Activated naive CD8-positive, alpha-beta T cell treated with anti-CD3 and anti-CD28 coated beads, Interleukin-2, amount 10 ng/mL, durations not matched to agents 7 days and 5 days (primary cell): ENCODE measurements around the gene ELL. TPM values are rescaled to one million over a fixed set of nuclear protein-coding genes. Genes with fewer than 3 reads are reported as not detected.

ENCODE experiments used
- ATAC-seq: fragments of 150-1000 bp; cut with Tn5 transposase; one replicate; pipeline ENCODE4 v1.10.0; 2021; ENCODE audit warnings: low read depth, moderate library complexity
- POLR2A ChIA-PET: fragments of 350-600 bp; sonication (Branson Sonifier 250); formaldehyde crosslinking; loops from one replicate; lab custom pipeline; 2021; ENCODE audit warnings: antibody characterized with exemption; lab: Charles Lee
- DNase-seq: peaks from one replicate; pipeline ENCODE4 v3.0.0; 2021
- H3K27ac Mint-ChIP-seq: one replicate; pipeline ENCODE4 v1.8.0; 2022; ENCODE audit warnings: mild to moderate bottlenecking, mixed read lengths
- H3K27me3 Mint-ChIP-seq: one replicate; pipeline ENCODE4 v1.8.0; 2022; ENCODE audit warnings: mild to moderate bottlenecking, moderate library complexity, mixed read lengths
- H3K36me3 Mint-ChIP-seq: one replicate; pipeline ENCODE4 v1.8.0; 2021; ENCODE audit warnings: mild to moderate bottlenecking, mixed read lengths
- H3K4me1 Mint-ChIP-seq: one replicate; pipeline ENCODE4 v1.8.0; 2021; ENCODE audit warnings: mixed read lengths
- H3K4me3 Mint-ChIP-seq: one replicate; pipeline ENCODE4 v1.8.0; 2022; ENCODE audit warnings: mild to moderate bottlenecking, moderate library complexity, mixed read lengths
- H3K9me3 Mint-ChIP-seq: one replicate; pipeline ENCODE4 v1.8.0; 2021; ENCODE audit warnings: mixed read lengths
- total RNA-seq, 2 experiments: library from RNA; stranded (reverse); gene quantifications; one replicate each; pipeline ENCODE4 v1.2.3, GENCODE V29; 2021

ELL gene
- total RNA-seq, result 10 to 100 TPM; 28.5 to 31.2 TPM

GRCh38 chr19:18521692-18522123 lies at the start of gene ELL:
Gene ELL (minus strand): TSS chr19:18522070. CDS start chr19:18522055, 15 bp downstream.
- DNase-seq, result no peak
- H3K4me3 Mint-ChIP-seq, result peak within 1 kb of the TSS; percentile 98
- H3K36me3 Mint-ChIP-seq, result no peaks in the 10 kb centered on the region
- POLR2A ChIA-PET, result interaction anchor here (0.6 to 5.3 kb wide), 14 partner anchors 10 to 682 kb away, joined by 3 to 40 read pairs (median 8); partner anchors contain the start of genes FKBP8, KXD1, REX1BD and UBA52
- H3K4me1 Mint-ChIP-seq, result peaks cover 5% of the 10 kb centered on the region
- H3K27ac Mint-ChIP-seq, result peak within 1 kb of the TSS; percentile 95
- H3K27me3 Mint-ChIP-seq, result no peaks in the 10 kb centered on the region
- H3K9me3 Mint-ChIP-seq, result no peaks in the 10 kb centered on the region
- ATAC-seq, result peak; percentile 8

- H3K4me1 Mint-ChIP-seq, result peaks cover 14% of the 10 kb centered on the region
- no peak for DNase-seq
- H3K27ac Mint-ChIP-seq, result no peak overlapping the region
- H3K27me3 Mint-ChIP-seq, result no peaks in the 10 kb centered on the region
- ATAC-seq, result no peak
- peaks cover 32% of the 10 kb centered on the region for H3K36me3 Mint-ChIP-seq
- no peak overlapping the region for H3K4me3 Mint-ChIP-seq
- POLR2A ChIA-PET, result interaction anchor here (0.6 kb wide), 2 partner anchors 26 to 47 kb away, joined by 3 read pairs; no protein-coding TSS in a partner anchor
- no peaks in the 10 kb centered on the region for H3K9me3 Mint-ChIP-seq
Observed at GRCh38 chr19:18568367-18568766, 46.5 kb upstream of the ELL start.

- peaks cover 29% of the 10 kb centered on the region for H3K36me3 Mint-ChIP-seq
- H3K4me3 Mint-ChIP-seq, result no peak overlapping the region
- H3K27ac Mint-ChIP-seq, result no peak overlapping the region
- no peak for ATAC-seq
- no peak for DNase-seq
- H3K4me1 Mint-ChIP-seq, result peaks cover 3% of the 10 kb centered on the region
- POLR2A ChIA-PET, result interaction anchor here (0.8 to 1.5 kb wide), 2 partner anchors 22 to 458 kb away, joined by 3 to 4 read pairs; partner anchors contain the start of gene REX1BD
- no peaks in the 10 kb centered on the region for H3K9me3 Mint-ChIP-seq
- H3K27me3 Mint-ChIP-seq, result no peaks in the 10 kb centered on the region
Observed at GRCh38 chr19:18566953-18567352, 45.1 kb upstream of the ELL start.

GRCh38 chr19:18562086-18562485 lies 40.2 kb upstream of the ELL start:
- H3K27me3 Mint-ChIP-seq, result no peaks in the 10 kb centered on the region
- peaks cover 23% of the 10 kb centered on the region for H3K36me3 Mint-ChIP-seq
- H3K4me3 Mint-ChIP-seq, result no peak overlapping the region
- peaks cover 20% of the 10 kb centered on the region for H3K4me1 Mint-ChIP-seq
- ATAC-seq (no peak), DNase-seq (no peak)
- no peak overlapping the region for H3K27ac Mint-ChIP-seq
- H3K9me3 Mint-ChIP-seq, result no peaks in the 10 kb centered on the region
- POLR2A ChIA-PET, result interaction anchor here (1.3 kb wide), 1 partner anchor 9 kb away, joined by 6 read pairs; the partner anchor contains the start of gene UBA52

GRCh38 chr19:18559685-18560084 lies 37.8 kb upstream of the ELL start:
- ATAC-seq, result no peak
- Mint-ChIP-seq H3K4me3 (peak overlapping the region; percentile 93), H3K36me3 (peaks cover 14% of the 10 kb centered on the region), H3K27ac (peak overlapping the region; percentile 89), H3K27me3 (no peaks in the 10 kb centered on the region), H3K4me1 (peaks cover 20% of the 10 kb centered on the region), H3K9me3 (no peaks in the 10 kb centered on the region)
- DNase-seq, result no peak
- POLR2A ChIA-PET, result interaction anchor here (2.6 to 6.5 kb wide), 3 partner anchors 12 to 29 kb away, joined by 32 to 75 read pairs (median 64); partner anchors contain the start of genes FKBP8, REX1BD and UBA52

GRCh38 chr19:18558604-18559003 lies 36.7 kb upstream of the ELL start:
- Mint-ChIP-seq H3K36me3 (peaks cover 6% of the 10 kb centered on the region), H3K4me1 (peaks cover 20% of the 10 kb centered on the region), H3K27me3 (no peaks in the 10 kb centered on the region), H3K4me3 (peak overlapping the region; percentile 93), H3K9me3 (no peaks in the 10 kb centered on the region), H3K27ac (peak overlapping the region; percentile 89)
- POLR2A ChIA-PET, result interaction anchor here (1.0 to 6.5 kb wide), 12 partner anchors 10 to 277 kb away, joined by 3 to 75 read pairs (median 7); partner anchors contain the start of genes ELL, FKBP8, JUND and REX1BD
- ATAC-seq (no peak), DNase-seq (no peak)

- H3K9me3 Mint-ChIP-seq, result no peaks in the 10 kb centered on the region
- DNase-seq, result no peak
- POLR2A ChIA-PET, result interaction anchor here (1.0 to 6.5 kb wide), 14 partner anchors 10 to 362 kb away, joined by 3 to 75 read pairs (median 5); partner anchors contain the start of genes DDX49, ELL, FKBP8 and JUND
Observed at GRCh38 chr19:18558202-18558555, 36.3 kb upstream of the ELL start.

GRCh38 chr19:18557411-18558201 lies 35.7 kb upstream of the ELL start, which contains the start of gene KXD1:
Gene KXD1 (plus strand): TSS chr19:18557870. CDS start chr19:18562057, 4,187 bp downstream.
- H3K36me3 Mint-ChIP-seq, result peaks cover 3% of the 10 kb centered on the region
- DNase-seq (peak; percentile 95), ATAC-seq (peak; percentile 99)
- peaks cover 20% of the 10 kb centered on the region for H3K4me1 Mint-ChIP-seq
- H3K4me3 Mint-ChIP-seq, result peak within 1 kb of the TSS; percentile 93
- H3K27me3 Mint-ChIP-seq, result no peaks in the 10 kb centered on the region
- H3K9me3 Mint-ChIP-seq, result no peaks in the 10 kb centered on the region
- POLR2A ChIA-PET, result interaction anchor here (0.7 to 6.5 kb wide), 17 partner anchors 9 to 362 kb away, joined by 3 to 75 read pairs (median 5); partner anchors contain the start of genes DDX49, ELL, FKBP8 and JUND
- peak within 1 kb of the TSS; percentile 89 for H3K27ac Mint-ChIP-seq

More at GRCh38 chr19:18558202-18558555, 36.3 kb upstream of the ELL start:
- Mint-ChIP-seq H3K27ac (peak overlapping the region; percentile 89), H3K27me3 (no peaks in the 10 kb centered on the region), H3K4me1 (peaks cover 20% of the 10 kb centered on the region), H3K4me3 (peak overlapping the region; percentile 93), H3K36me3 (peaks cover 6% of the 10 kb centered on the region)
- ATAC-seq, result no peak

GRCh38 chr19:18551631-18552030 lies 29.8 kb upstream of the ELL start:
- H3K36me3 Mint-ChIP-seq, result no peaks in the 10 kb centered on the region
- H3K27me3 Mint-ChIP-seq, result no peaks in the 10 kb centered on the region
- no peak for DNase-seq
- H3K4me1 Mint-ChIP-seq, result no peaks in the 10 kb centered on the region
- POLR2A ChIA-PET, result interaction anchor here (0.6 to 0.7 kb wide), 2 partner anchors 9 to 14 kb away, joined by 3 read pairs; no protein-coding TSS in a partner anchor
- H3K27ac Mint-ChIP-seq, result no peak overlapping the region
- no peak overlapping the region for H3K4me3 Mint-ChIP-seq
- ATAC-seq, result no peak
- H3K9me3 Mint-ChIP-seq, result no peaks in the 10 kb centered on the region

- Mint-ChIP-seq H3K9me3 (no peaks in the 10 kb centered on the region), H3K27me3 (no peaks in the 10 kb centered on the region), H3K4me1 (peaks cover 10% of the 10 kb centered on the region), H3K27ac (peak overlapping the region; percentile 99), H3K36me3 (peaks cover 3% of the 10 kb centered on the region), H3K4me3 (peak overlapping the region; percentile 94)
- peak; percentile 70 for DNase-seq
- POLR2A ChIA-PET, result interaction anchor here (0.6 to 2.8 kb wide), 9 partner anchors 12 to 303 kb away, joined by 3 to 64 read pairs (median 5); partner anchors contain the start of genes ELL, KXD1, REX1BD and UBA52
- peak; percentile 89 for ATAC-seq
Observed at GRCh38 chr19:18543814-18544475, 22.1 kb upstream of the ELL start.

- peak within 1 kb of the TSS; percentile 99 for H3K27ac Mint-ChIP-seq
- H3K9me3 Mint-ChIP-seq, result no peaks in the 10 kb centered on the region
- no peaks in the 10 kb centered on the region for H3K27me3 Mint-ChIP-seq
- H3K4me1 Mint-ChIP-seq, result peaks cover 10% of the 10 kb centered on the region
- DNase-seq (peak; percentile 96), ATAC-seq (peak; percentile 92)
- H3K36me3 Mint-ChIP-seq, result peaks cover 5% of the 10 kb centered on the region
- POLR2A ChIA-PET, result interaction anchor here (0.7 to 2.8 kb wide), 13 partner anchors 8 to 304 kb away, joined by 3 to 64 read pairs (median 4); partner anchors contain the start of genes ELL, KXD1, REX1BD and UBA52
- peak within 1 kb of the TSS; percentile 95 for H3K4me3 Mint-ChIP-seq
Observed at GRCh38 chr19:18542941-18543813, 21.3 kb upstream of the ELL start, which contains the start of gene FKBP8. Gene FKBP8 (minus strand): TSS chr19:18543573. CDS start chr19:18541970, 1,603 bp downstream.
